GM12875 (cell line): ENCODE measurements around the gene PKD1.

Source experiments
- H3K4me3 ChIP-seq: one replicate; pipeline ENCODE4 v1.5.1; 2011; ENCODE audit warnings: low read depth, low read length, control low read depth
- TF ChIP-seq, protein P1 (sequence below): IDR thresholded peaks from 2 replicates; pipeline ENCODE4 v1.5.1; 2011; ENCODE audit warnings: low read depth, mild to moderate bottlenecking, control low read depth, inconsistent platforms, low read length, moderate library complexity, borderline replicate concordance; ENCODE audit not compliant: insufficient read depth

The PKD1 gene

DNA sequence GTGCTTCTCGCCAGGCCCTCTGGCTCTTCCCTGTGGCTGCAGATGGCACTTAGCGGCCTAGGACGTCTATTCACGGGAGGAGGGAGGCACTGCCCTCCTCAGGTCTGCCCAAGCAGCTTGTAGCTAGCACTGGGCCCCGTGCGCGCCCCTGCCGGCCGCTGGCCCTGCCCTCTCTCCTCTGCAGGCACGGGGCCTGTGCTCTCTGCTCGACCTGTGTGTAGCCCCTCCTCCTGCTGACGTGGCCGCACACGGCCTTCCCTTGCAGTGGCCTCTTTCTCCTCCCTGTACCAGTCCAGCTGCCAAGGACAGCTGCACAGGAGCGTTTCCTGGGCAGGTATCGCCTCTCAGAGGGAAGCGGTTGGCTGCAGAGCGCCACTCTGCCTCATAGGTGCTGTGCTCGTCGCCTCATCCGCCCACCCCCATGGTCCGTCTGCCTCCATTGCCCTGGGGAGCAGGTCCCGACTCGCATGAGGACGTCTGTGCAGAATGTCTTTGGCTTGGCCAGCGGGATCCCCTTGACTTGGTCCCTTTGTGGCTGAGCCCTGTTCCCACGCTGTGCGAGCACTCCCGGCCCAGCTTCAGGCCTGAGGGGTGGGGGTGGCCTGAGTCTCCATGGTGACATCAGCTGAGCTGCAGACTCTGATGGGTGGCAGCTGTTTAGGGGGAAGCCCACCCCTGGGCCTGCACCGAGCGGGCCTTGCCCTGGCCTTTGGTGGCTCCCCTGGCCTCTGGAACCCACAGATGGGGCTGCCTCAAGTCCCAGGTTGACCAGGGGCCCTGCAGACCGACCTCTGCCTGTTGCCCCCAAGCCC lies 53.3 kb downstream of the PKD1 start:
- TF ChIP-seq, protein P1, sequence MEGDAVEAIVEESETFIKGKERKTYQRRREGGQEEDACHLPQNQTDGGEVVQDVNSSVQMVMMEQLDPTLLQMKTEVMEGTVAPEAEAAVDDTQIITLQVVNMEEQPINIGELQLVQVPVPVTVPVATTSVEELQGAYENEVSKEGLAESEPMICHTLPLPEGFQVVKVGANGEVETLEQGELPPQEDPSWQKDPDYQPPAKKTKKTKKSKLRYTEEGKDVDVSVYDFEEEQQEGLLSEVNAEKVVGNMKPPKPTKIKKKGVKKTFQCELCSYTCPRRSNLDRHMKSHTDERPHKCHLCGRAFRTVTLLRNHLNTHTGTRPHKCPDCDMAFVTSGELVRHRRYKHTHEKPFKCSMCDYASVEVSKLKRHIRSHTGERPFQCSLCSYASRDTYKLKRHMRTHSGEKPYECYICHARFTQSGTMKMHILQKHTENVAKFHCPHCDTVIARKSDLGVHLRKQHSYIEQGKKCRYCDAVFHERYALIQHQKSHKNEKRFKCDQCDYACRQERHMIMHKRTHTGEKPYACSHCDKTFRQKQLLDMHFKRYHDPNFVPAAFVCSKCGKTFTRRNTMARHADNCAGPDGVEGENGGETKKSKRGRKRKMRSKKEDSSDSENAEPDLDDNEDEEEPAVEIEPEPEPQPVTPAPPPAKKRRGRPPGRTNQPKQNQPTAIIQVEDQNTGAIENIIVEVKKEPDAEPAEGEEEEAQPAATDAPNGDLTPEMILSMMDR, result no peak
- H3K4me3 ChIP-seq, result no peak overlapping the region

DNA sequence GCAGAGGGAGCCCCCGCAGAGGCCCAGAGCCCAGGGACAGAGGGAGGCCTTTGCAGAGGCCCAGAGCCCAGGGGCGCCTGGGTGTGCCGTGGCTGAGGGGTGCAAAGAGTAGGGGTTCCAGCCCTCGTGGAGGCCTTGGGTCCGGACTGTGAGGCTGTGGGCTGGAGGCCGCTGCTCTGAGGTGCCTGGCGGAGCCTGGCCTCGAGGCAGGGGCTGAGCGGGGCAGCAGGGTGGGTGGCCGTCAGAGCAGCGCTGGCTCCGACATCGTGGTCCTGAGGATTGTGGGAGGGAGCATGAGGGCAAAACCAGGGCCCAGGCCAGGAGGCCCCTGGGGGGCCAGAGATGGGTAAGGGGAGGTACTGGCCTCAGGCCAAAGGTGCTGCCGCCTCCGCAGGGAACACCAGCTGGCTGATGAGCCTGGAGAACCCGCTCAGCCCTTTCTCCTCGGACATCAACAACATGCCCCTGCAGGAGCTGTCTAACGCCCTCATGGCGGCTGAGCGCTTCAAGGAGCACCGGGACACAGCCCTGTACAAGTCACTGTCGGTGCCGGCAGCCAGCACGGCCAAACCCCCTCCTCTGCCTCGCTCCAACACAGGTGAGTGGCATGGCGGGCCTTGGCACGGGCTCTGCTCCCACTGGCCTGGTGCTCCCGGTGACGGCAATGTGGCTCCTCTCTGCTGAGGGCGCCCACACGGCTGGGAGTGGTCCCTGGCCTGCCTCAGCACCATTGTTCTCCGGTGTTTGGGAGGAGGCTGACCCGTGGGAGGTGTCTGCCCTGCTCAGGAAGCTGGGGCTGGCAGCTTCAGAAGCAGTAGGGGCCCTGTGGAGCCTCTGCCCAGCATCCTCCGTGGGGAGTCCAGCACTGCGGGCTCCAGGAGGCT lies 54.3 kb downstream of the PKD1 start:
- TF ChIP-seq, protein P1, result no peak

DNA sequence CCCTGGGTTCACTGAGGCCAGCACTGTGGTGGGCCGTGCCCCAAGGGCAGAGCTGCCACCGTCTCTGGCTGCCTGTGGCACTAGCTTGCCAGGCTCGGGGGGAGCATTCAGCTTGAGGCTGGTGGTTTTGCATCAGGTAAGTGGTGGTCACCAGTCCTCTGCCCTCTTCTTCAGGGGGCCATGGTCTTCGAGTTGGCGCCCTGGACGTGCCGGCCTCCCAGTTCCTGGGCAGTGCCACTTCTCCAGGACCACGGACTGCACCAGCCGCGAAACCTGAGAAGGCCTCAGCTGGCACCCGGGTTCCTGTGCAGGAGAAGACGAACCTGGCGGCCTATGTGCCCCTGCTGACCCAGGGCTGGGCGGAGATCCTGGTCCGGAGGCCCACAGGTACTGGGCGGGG lies 55.7 kb downstream of the PKD1 start:
- TF ChIP-seq, protein P1, result no peak

More for the DNA sequence above, 54.3 kb downstream of the PKD1 start:
- no peak overlapping the region for H3K4me3 ChIP-seq

DNA sequence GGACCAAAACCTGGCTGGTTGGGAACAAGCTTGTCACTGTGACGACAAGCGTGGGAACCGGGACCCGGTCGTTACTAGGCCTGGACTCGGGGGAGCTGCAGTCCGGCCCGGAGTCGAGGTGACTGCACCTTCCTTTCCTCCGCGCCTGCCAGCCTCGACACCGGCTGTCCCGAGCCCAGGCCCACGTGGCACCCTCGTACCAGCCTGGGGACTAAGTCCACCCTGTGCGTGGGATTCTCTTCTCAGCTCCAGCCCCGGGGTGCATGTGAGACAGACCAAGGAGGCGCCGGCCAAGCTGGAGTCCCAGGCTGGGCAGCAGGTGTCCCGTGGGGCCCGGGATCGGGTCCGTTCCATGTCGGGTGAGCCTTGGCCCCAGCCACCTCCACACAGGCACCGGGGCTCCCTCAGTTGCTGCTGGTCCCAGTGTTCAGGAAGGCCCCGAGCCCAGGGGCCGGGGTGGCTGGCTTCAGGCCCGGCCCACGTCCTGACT lies 56.3 kb downstream of the PKD1 start:
- TF ChIP-seq, protein P1, result no peak
- H3K4me3 ChIP-seq, result no peak overlapping the region

More for the DNA sequence above, 55.7 kb downstream of the PKD1 start:
- no peak overlapping the region for H3K4me3 ChIP-seq

DNA sequence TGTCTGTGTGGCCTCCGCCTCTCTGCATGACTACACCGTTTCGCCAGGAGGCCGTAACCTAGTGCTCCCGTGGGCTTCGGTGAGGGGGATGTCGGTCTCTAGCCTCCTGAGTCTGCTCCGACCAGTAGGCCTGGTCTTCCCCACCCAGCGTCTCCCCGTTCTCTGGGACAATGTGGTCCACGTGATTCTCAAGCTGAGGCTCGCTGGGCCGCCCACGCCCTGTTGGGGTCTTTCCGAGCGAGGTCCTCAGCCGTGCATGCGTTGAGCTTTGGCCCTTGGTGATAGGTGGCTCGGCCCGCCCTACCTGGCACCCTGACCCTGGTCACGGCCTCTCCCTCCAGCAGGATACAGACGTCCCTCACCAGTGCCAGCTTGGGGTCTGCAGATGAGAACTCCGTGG lies 57.0 kb downstream of the PKD1 start:
- TF ChIP-seq, protein P1, result no peak
- no peak overlapping the region for H3K4me3 ChIP-seq

DNA sequence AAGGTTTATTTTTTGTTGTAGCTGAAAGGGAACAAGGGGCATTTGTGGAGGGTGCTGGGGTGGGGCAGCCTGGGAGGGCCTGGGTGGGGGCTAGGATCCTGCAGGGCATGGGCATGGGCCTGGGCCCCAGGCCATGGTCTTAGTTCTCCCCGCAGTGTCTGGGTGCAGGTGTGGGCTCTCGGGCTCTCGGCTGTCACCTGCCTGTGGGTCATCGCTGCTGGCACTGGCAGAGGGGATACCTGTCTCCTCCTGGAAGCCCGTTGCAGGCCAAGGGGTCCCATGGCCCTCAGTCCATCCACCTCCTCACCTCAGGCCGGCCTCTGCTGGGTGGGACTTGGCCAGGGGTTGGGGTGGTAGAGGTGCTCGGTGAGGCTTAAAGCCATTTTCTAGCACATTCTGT lies 57.6 kb downstream of the PKD1 start:
- no peak overlapping the region for H3K4me3 ChIP-seq
- TF ChIP-seq, protein P1, result no peak

DNA sequence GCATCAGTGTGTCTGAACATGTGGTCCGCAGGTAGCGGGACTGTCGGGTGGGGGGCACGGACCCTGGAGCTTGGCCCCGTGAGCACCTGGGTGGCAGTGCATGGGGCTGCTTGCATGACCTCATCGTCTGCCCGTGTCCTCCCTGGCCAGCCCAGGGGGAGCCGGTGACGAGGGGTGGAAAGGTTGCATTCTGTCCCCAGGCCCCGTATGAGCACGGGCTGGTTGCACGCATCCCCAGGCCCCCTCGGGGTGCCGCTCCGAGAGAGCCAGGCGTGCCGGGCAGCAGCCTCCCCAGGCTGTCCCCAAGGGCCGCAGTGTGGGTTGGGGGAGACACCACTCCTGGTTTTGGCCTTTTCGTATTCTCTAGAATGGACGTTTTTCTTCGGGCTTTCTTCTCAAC lies 58.0 kb downstream of the PKD1 start:
- no peak overlapping the region for H3K4me3 ChIP-seq
- TF ChIP-seq, protein P1, result no peak
